HL-60 (cell line): ENCODE data around the gene RPL3.

ENCODE experiments used
- GABPA ChIP-seq: IDR thresholded peaks from 2 replicates; pipeline ENCODE4 v1.6.1; 2012; ENCODE audit warnings: low read depth
- POLR2AphosphoS5 ChIP-seq: IDR thresholded peaks from 2 replicates; pipeline ENCODE4 v1.6.1; 2012; ENCODE audit warnings: low read depth
- TF ChIP-seq, protein P1 (sequence below): IDR thresholded peaks from one replicate; pipeline ENCODE4 v1.5.1; 2011; ENCODE audit warnings: low read length, control low read depth, inconsistent platforms; ENCODE audit not compliant: insufficient read depth
- TF ChIP-seq, protein P2 (sequence below): IDR thresholded peaks from 2 replicates; pipeline ENCODE4 v1.6.1; 2012; ENCODE audit warnings: low read depth; ENCODE audit not compliant: insufficient replicate concordance

DNA sequence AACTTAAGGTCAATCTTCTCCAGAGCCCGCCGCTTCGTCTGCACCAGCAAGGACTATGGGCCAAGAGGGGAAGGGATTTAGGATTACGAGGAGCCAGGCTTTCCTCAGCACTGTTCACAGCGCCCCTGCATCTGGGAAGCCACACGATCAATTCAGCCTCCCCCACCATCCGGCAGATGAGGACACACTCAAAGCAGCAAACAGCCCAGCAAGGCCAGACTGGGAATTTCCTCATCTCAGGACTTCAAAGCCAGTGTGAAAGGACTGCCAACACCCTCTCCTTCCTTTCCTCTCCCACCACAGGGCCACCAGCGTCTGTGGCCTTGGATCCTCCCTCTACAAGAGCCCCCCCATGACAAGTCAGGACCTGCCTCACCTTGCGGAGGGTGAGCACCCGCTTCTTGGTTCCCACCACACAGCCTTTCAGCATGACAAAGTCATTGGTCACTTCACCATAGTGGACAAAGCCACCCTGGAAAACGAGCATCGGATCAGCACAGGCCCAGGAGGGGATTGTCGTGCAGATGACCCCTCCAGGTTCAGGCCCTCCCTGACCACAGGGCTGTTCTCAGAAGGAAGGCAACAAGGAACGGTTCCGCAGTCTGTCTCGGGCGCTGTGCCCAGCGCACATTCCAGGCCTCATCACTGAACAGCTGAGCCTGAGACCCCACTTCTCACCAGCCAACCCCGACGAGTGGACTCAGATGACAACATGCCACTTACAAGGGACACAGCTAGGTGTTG lies 6.0 kb downstream of the RPL3 start:
- TF ChIP-seq, protein P1, sequence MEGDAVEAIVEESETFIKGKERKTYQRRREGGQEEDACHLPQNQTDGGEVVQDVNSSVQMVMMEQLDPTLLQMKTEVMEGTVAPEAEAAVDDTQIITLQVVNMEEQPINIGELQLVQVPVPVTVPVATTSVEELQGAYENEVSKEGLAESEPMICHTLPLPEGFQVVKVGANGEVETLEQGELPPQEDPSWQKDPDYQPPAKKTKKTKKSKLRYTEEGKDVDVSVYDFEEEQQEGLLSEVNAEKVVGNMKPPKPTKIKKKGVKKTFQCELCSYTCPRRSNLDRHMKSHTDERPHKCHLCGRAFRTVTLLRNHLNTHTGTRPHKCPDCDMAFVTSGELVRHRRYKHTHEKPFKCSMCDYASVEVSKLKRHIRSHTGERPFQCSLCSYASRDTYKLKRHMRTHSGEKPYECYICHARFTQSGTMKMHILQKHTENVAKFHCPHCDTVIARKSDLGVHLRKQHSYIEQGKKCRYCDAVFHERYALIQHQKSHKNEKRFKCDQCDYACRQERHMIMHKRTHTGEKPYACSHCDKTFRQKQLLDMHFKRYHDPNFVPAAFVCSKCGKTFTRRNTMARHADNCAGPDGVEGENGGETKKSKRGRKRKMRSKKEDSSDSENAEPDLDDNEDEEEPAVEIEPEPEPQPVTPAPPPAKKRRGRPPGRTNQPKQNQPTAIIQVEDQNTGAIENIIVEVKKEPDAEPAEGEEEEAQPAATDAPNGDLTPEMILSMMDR: no peak
- no peak; the same call in 1 of the 2 replicates for TF ChIP-seq POLR2AphosphoS5
- TF ChIP-seq GABPA: no peak
- TF ChIP-seq, protein P2, sequence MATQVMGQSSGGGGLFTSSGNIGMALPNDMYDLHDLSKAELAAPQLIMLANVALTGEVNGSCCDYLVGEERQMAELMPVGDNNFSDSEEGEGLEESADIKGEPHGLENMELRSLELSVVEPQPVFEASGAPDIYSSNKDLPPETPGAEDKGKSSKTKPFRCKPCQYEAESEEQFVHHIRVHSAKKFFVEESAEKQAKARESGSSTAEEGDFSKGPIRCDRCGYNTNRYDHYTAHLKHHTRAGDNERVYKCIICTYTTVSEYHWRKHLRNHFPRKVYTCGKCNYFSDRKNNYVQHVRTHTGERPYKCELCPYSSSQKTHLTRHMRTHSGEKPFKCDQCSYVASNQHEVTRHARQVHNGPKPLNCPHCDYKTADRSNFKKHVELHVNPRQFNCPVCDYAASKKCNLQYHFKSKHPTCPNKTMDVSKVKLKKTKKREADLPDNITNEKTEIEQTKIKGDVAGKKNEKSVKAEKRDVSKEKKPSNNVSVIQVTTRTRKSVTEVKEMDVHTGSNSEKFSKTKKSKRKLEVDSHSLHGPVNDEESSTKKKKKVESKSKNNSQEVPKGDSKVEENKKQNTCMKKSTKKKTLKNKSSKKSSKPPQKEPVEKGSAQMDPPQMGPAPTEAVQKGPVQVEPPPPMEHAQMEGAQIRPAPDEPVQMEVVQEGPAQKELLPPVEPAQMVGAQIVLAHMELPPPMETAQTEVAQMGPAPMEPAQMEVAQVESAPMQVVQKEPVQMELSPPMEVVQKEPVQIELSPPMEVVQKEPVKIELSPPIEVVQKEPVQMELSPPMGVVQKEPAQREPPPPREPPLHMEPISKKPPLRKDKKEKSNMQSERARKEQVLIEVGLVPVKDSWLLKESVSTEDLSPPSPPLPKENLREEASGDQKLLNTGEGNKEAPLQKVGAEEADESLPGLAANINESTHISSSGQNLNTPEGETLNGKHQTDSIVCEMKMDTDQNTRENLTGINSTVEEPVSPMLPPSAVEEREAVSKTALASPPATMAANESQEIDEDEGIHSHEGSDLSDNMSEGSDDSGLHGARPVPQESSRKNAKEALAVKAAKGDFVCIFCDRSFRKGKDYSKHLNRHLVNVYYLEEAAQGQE: no peak
